22Rv1 (cell line): ENCODE data around the gene MARCO.

Experiments
- H3K27ac ChIP-seq: fragments of 450-650 bp; 2 replicates; pipeline ENCODE4 v1.5.1; 2017
- CTCF ChIP-seq: fragments of 450-650 bp; IDR thresholded peaks from 2 replicates; pipeline ENCODE4 v1.5.1; 2017; ENCODE audit warnings: mild to moderate bottlenecking
- ZFX ChIP-seq: fragments of 450-650 bp; IDR thresholded peaks from 2 replicates; pipeline ENCODE4 v1.6.1; 2017; ENCODE audit warnings: antibody characterized with exemption, borderline replicate concordance

Gene MARCO

GRCh38 chr2:118968042-118968441 lies 26.0 kb downstream of the MARCO start:
- no peak overlapping the region for H3K27ac ChIP-seq
- TF ChIP-seq CTCF (no peak), ZFX (no peak)

- no peak overlapping the region for H3K27ac ChIP-seq
- TF ChIP-seq ZFX (no peak), CTCF (no peak)
These were observed 27.2 kb downstream of the MARCO start for GRCh38 chr2:118968961-118969733.

- TF ChIP-seq ZFX (no peak), CTCF (no peak)
- H3K27ac ChIP-seq = no peak overlapping the region
These were observed 27.9 kb downstream of the MARCO start for GRCh38 chr2:118969734-118970395.

- H3K27ac ChIP-seq = no peak overlapping the region
- TF ChIP-seq CTCF = no peak
- TF ChIP-seq ZFX = no peak
These were observed 28.6 kb downstream of the MARCO start for GRCh38 chr2:118970396-118971135.

GRCh38 chr2:118971245-118972122 lies 29.5 kb downstream of the MARCO start:
- no peak overlapping the region for H3K27ac ChIP-seq
- TF ChIP-seq CTCF = no peak
- TF ChIP-seq ZFX = no peak

- H3K27ac ChIP-seq = no peak overlapping the region
- no peak for TF ChIP-seq ZFX
- no peak for TF ChIP-seq CTCF
These were observed 31.6 kb downstream of the MARCO start for GRCh38 chr2:118973542-118973951.
